B cell (primary cell): ENCODE data around the gene SORD.
"Not testable (repeated sequence)": the region's sequence is repeated elsewhere in the genome, so short reads cannot be mapped to it uniquely, and the experiment has no call there.

Experiments
- EZH2 ChIP-seq: IDR thresholded peaks from 2 replicates; pipeline ENCODE4 v1.6.1; 2012; ENCODE audit warnings: borderline replicate concordance, low read depth, mild to moderate bottlenecking, moderate library complexity, low read length; ENCODE audit not compliant: insufficient read depth, poor library complexity, severe bottlenecking
- TF ChIP-seq, protein P1 (sequence below): fragments of 200-600 bp; IDR thresholded peaks from one replicate; pipeline ENCODE4 v1.8.0; 2022; ENCODE audit warnings: antibody characterized with exemption, mild to moderate bottlenecking

DNA sequence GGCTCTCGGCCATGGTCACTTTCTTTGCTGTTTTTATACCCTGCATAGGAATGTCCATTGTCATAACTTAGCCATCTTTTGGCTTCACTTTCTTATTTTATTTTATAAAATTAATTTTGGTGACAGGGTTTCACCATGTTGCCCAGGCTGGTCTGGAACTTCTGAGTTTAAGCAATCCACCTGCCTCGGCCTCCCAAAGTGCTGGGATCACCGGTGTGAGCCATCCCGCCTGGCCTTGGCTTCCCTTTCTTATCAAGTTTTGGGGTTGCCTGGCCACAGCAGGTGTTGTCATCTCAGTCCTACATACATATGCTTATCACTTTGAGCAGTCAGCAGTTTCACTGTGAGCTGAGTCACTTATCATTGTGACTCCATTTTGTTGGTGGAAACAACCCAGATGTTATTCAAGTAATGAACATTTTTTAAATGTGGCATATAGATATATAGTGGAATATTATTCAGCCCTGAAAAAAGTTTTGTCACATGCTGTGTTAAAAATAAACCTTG, 8.6 kb downstream of the SORD start:
- TF ChIP-seq, protein P1, sequence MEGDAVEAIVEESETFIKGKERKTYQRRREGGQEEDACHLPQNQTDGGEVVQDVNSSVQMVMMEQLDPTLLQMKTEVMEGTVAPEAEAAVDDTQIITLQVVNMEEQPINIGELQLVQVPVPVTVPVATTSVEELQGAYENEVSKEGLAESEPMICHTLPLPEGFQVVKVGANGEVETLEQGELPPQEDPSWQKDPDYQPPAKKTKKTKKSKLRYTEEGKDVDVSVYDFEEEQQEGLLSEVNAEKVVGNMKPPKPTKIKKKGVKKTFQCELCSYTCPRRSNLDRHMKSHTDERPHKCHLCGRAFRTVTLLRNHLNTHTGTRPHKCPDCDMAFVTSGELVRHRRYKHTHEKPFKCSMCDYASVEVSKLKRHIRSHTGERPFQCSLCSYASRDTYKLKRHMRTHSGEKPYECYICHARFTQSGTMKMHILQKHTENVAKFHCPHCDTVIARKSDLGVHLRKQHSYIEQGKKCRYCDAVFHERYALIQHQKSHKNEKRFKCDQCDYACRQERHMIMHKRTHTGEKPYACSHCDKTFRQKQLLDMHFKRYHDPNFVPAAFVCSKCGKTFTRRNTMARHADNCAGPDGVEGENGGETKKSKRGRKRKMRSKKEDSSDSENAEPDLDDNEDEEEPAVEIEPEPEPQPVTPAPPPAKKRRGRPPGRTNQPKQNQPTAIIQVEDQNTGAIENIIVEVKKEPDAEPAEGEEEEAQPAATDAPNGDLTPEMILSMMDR, result not testable (repeated sequence)
- not testable (repeated sequence) for TF ChIP-seq EZH2
